SK-N-SH treated with all-trans-retinoic acid at 6 μM for 48 hours (cell line): Measurements from ENCODE around the gene MAP3K7CL.

Experiments
- ATAC-seq: fragments of 200-7000 bp; cut with Tn5 transposase; 3 replicates; pipeline ENCODE4 v1.9.1; 2020; ENCODE audit warnings: mild to moderate bottlenecking, moderate library complexity
- ARNTL ChIP-seq: fragments of 450-650 bp; formaldehyde crosslinking; IDR thresholded peaks from 2 replicates; pipeline ENCODE4 v1.5.0; 2020; ENCODE audit warnings: low read depth, mild to moderate bottlenecking, moderate library complexity, borderline replicate concordance
- BACH2 ChIP-seq: fragments of 250-450 bp; sonication (Bioruptor Pico); IDR thresholded peaks from 2 replicates; pipeline ENCODE4 v1.9.0; 2021; ENCODE audit warnings: mild to moderate bottlenecking, borderline replicate concordance
- ISL1 ChIP-seq: fragments of 250-450 bp; sonication (Bioruptor Pico); IDR thresholded peaks from 2 replicates; pipeline ENCODE4 v2.1.2; 2022; ENCODE audit warnings: mild to moderate bottlenecking, moderate library complexity
- OSR1 ChIP-seq: fragments of 250-450 bp; sonication (Bioruptor Pico); IDR thresholded peaks from 2 replicates; pipeline ENCODE4 v1.8.0; 2022; ENCODE audit warnings: moderate library complexity, mild to moderate bottlenecking, inconsistent platforms
- PPARA ChIP-seq: fragments of 250-450 bp; sonication (Bioruptor Pico); IDR thresholded peaks from 2 replicates; pipeline ENCODE4 v1.5.0; 2020; ENCODE audit warnings: mild to moderate bottlenecking, borderline replicate concordance
- RARB ChIP-seq: fragments of 250-450 bp; sonication (Bioruptor Pico); IDR thresholded peaks from 2 replicates; pipeline ENCODE4 v1.8.0; 2021; ENCODE audit warnings: mild to moderate bottlenecking, moderate library complexity
- SNAI2 ChIP-seq: fragments of 250-450 bp; sonication (Bioruptor Pico); IDR thresholded peaks from 2 replicates; pipeline ENCODE4 v1.5.0; 2020; ENCODE audit warnings: mild to moderate bottlenecking, moderate library complexity
- TCF4 ChIP-seq: fragments of 250-450 bp; sonication (Bioruptor Pico); IDR thresholded peaks from 2 replicates; pipeline ENCODE4 v1.8.0; 2021; ENCODE audit warnings: mild to moderate bottlenecking, moderate library complexity, borderline replicate concordance
- ZC3H10 ChIP-seq: fragments of 250-450 bp; sonication (Bioruptor Pico); IDR thresholded peaks from 2 replicates; pipeline ENCODE4 v1.5.1; 2021; ENCODE audit warnings: mild to moderate bottlenecking, moderate library complexity
- ZFP3 ChIP-seq: fragments of 250-450 bp; sonication (Bioruptor Pico); IDR thresholded peaks from 2 replicates; pipeline ENCODE4 v1.5.0; 2020; ENCODE audit warnings: mild to moderate bottlenecking, moderate library complexity
- ZFP30 ChIP-seq: fragments of 450-650 bp; formaldehyde crosslinking; IDR thresholded peaks from 2 replicates; pipeline ENCODE4 v1.5.0; 2022; ENCODE audit warnings: mild to moderate bottlenecking, moderate library complexity
- ZNF565 ChIP-seq: fragments of 450-650 bp; formaldehyde crosslinking; conservative IDR thresholded peaks from 2 replicates; pipeline ENCODE4 v1.5.0; 2020; ENCODE audit warnings: low read depth, mild to moderate bottlenecking, moderate library complexity
- ZNF70 ChIP-seq: fragments of 450-650 bp; formaldehyde crosslinking; IDR thresholded peaks from 2 replicates; pipeline ENCODE4 v1.5.0; 2020; ENCODE audit warnings: mild to moderate bottlenecking, moderate library complexity
- ZNF8 ChIP-seq: fragments of 450-650 bp; formaldehyde crosslinking; IDR thresholded peaks from 2 replicates; pipeline ENCODE4 v1.5.0; 2020; ENCODE audit warnings: mild to moderate bottlenecking, moderate library complexity
- TF ChIP-seq, protein P1 (sequence below): fragments of 250-450 bp; sonication (Bioruptor Pico); IDR thresholded peaks from 2 replicates; pipeline ENCODE4 v1.5.1; 2020; ENCODE audit warnings: low read depth, mild to moderate bottlenecking, moderate library complexity
- TF ChIP-seq, protein P2 (sequence below): fragments of 250-450 bp; sonication (Bioruptor Pico); IDR thresholded peaks from 2 replicates; pipeline ENCODE4 v1.5.0; 2020; ENCODE audit warnings: mild to moderate bottlenecking, moderate library complexity
- TF ChIP-seq, protein P3 (sequence below): fragments of 250-450 bp; sonication (Bioruptor Pico); IDR thresholded peaks from 2 replicates; pipeline ENCODE4 v1.5.1; 2021; ENCODE audit warnings: mild to moderate bottlenecking, moderate library complexity
- TF ChIP-seq, protein P4 (sequence below): fragments of 250-450 bp; sonication (Bioruptor Pico); IDR thresholded peaks from 2 replicates; pipeline ENCODE4 v1.8.0; 2021; ENCODE audit warnings: low read depth, mild to moderate bottlenecking, moderate library complexity, borderline replicate concordance

MAP3K7CL gene

DNA sequence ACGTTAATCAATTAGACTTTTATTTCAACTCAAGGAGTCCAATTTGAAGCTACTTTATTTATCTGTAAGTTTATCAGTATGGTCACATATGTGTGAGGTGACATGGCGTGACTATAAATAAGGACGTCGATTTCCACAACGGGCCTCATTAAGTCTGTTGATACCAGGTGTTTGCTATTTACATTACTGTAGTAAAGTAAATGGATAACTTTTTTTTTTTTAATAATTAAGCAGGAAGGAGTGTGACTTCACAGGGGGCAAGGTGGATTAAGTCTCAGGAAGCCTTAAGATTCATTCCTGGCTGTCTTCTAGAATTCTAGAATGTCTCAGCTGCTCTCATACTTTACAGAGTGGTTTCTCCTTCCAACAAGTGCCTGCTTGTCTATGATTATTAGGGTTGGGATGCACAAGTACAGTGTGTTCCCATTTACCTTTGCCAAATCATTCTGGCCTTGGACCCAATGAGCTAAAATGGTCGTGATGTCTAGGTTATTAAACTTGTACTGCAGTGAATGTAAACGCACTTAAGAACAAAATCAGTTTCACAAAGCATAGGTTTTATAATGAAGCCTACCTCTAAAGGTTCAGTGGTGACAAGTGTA, 15.5 kb downstream of the MAP3K7CL start (continued):
- TF ChIP-seq, protein P1, sequence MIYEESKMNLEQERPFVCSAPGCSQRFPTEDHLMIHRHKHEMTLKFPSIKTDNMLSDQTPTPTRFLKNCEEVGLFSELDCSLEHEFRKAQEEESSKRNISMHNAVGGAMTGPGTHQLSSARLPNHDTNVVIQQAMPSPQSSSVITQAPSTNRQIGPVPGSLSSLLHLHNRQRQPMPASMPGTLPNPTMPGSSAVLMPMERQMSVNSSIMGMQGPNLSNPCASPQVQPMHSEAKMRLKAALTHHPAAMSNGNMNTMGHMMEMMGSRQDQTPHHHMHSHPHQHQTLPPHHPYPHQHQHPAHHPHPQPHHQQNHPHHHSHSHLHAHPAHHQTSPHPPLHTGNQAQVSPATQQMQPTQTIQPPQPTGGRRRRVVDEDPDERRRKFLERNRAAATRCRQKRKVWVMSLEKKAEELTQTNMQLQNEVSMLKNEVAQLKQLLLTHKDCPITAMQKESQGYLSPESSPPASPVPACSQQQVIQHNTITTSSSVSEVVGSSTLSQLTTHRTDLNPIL (CRISPR knock-in tag) = no peak
- TF ChIP-seq ZNF565 (CRISPR knock-in tag) (no peak), ZFP30 (CRISPR knock-in tag) (no peak)
- TF ChIP-seq, all 23 proteins: peak for 0

DNA sequence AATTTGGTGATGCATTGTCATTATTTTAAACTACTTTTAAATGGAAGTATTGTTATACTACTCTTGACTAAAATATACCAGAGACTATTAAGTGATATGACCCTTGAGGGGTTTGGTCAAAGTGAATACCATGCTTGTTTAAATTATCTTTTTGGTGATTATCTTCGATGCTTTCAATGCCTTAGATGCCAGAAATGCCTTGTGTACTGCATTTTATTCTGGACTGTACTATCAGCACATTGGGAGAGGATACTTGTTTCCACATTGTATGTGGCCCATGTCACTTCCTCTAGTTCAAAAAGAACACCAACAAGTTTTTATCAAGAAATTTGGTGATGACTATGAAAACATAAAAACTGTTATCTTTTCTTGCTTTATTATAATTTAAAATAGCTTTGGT, 16.3 kb downstream of the MAP3K7CL start:
- no peak for TF ChIP-seq ZFP30 (CRISPR knock-in tag)
- no peak for TF ChIP-seq ZC3H10 (CRISPR knock-in tag)
- TF ChIP-seq ZNF565 (CRISPR knock-in tag) = no peak
- TF ChIP-seq ARNTL (CRISPR knock-in tag) = no peak
- TF ChIP-seq, protein P2, sequence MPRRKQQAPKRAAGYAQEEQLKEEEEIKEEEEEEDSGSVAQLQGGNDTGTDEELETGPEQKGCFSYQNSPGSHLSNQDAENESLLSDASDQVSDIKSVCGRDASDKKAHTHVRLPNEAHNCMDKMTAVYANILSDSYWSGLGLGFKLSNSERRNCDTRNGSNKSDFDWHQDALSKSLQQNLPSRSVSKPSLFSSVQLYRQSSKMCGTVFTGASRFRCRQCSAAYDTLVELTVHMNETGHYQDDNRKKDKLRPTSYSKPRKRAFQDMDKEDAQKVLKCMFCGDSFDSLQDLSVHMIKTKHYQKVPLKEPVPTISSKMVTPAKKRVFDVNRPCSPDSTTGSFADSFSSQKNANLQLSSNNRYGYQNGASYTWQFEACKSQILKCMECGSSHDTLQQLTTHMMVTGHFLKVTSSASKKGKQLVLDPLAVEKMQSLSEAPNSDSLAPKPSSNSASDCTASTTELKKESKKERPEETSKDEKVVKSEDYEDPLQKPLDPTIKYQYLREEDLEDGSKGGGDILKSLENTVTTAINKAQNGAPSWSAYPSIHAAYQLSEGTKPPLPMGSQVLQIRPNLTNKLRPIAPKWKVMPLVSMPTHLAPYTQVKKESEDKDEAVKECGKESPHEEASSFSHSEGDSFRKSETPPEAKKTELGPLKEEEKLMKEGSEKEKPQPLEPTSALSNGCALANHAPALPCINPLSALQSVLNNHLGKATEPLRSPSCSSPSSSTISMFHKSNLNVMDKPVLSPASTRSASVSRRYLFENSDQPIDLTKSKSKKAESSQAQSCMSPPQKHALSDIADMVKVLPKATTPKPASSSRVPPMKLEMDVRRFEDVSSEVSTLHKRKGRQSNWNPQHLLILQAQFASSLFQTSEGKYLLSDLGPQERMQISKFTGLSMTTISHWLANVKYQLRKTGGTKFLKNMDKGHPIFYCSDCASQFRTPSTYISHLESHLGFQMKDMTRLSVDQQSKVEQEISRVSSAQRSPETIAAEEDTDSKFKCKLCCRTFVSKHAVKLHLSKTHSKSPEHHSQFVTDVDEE (CRISPR knock-in tag) = no peak
- ATAC-seq = no peak

DNA sequence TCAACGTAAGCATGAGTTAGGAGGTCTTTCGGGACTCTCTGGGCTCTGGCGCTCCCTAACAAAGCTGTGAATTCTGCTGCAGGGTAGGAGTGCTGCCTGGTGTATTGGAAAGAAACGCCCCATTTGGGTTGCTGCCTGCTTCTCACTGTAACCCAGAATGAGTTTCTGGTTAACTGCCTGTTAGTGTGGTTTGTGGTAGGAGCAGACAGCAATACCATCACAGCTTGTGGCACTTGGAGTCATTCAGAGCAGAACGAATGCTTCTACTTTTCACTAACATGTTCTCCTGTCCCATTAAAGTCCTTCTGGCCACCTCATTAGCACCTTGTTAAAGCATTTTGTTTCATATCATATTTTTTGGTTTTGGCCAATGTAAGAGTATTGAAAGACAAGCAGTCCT, 18.1 kb downstream of the MAP3K7CL start:
- no peak for ATAC-seq

DNA sequence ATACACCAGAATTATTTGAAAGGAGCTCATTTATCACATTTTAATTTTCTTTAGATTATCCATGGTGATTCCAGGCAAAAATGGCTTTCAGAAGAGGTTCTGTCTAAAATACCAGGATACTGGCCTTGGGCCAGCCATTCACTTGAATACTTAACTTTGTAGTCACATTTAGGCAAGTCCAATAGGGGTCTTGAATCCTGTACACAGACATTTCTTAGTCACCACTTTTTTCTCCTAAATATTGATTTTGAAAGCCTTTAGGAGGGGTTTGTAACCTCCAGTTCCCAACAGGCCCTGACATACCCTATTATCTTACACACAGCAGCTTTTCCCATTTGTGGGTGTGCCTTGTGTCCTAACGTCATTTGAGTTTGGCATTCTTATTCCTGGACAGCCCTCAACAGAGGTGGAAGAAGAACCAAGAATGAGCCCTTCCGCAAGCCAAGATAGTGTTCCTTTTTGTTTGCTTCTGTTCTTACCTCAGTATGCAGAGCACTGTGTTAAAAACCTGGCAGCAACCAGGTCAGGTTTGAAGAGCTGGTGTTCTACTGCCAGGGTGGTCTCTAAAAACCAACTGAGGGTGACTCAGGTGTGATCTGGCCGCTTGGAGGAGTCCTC, 19.5 kb downstream of the MAP3K7CL start:
- TF ChIP-seq, protein P3, sequence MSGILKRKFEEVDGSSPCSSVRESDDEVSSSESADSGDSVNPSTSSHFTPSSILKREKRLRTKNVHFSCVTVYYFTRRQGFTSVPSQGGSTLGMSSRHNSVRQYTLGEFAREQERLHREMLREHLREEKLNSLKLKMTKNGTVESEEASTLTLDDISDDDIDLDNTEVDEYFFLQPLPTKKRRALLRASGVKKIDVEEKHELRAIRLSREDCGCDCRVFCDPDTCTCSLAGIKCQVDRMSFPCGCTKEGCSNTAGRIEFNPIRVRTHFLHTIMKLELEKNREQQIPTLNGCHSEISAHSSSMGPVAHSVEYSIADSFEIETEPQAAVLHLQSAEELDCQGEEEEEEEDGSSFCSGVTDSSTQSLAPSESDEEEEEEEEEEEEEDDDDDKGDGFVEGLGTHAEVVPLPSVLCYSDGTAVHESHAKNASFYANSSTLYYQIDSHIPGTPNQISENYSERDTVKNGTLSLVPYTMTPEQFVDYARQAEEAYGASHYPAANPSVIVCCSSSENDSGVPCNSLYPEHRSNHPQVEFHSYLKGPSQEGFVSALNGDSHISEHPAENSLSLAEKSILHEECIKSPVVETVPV = no peak
- TF ChIP-seq, protein P4, sequence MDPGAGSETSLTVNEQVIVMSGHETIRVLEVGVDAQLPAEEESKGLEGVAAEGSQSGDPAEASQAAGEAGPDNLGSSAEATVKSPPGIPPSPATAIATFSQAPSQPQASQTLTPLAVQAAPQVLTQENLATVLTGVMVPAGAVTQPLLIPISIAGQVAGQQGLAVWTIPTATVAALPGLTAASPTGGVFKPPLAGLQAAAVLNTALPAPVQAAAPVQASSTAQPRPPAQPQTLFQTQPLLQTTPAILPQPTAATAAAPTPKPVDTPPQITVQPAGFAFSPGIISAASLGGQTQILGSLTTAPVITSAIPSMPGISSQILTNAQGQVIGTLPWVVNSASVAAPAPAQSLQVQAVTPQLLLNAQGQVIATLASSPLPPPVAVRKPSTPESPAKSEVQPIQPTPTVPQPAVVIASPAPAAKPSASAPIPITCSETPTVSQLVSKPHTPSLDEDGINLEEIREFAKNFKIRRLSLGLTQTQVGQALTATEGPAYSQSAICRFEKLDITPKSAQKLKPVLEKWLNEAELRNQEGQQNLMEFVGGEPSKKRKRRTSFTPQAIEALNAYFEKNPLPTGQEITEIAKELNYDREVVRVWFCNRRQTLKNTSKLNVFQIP (CRISPR knock-in tag) = no peak
- TF ChIP-seq ZNF70 (CRISPR knock-in tag) (no peak), ZFP3 (no peak), ISL1 (CRISPR knock-in tag) (no peak)
- TF ChIP-seq, all 23 proteins: peak for 0

More for the DNA sequence above, 18.1 kb downstream of the MAP3K7CL start:
- TF ChIP-seq OSR1 (CRISPR knock-in tag) (no peak), ZNF70 (CRISPR knock-in tag) (no peak), ZNF8 (CRISPR knock-in tag) (no peak), TCF4 (CRISPR knock-in tag) (no peak), ARNTL (CRISPR knock-in tag) (no peak), RARB (no peak)
- TF ChIP-seq, protein P1 (CRISPR knock-in tag) = no peak

DNA sequence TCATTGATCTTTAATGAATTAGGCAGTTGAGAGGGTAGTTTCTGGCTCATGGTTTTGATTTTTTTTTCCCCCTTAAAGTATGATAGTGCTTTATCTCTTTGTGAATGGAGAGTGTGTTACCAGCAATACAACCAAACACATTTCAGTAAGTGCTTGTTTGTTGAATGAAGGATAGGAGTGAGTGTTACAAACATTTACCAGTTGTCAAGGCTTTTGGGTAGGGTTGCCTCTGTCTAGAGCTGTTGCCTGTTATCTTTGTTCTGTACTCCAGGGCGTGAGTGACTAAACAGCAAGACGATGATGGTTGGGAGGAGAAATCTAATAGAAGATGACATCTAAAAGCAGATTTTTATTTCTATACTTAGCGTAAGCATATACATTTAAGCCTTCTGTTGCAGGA, 21.5 kb downstream of the MAP3K7CL start:
- peak; percentile 24; the same call in 2 of the 3 replicates for ATAC-seq
- TF ChIP-seq ISL1 (CRISPR knock-in tag) (no peak), BACH2 (CRISPR knock-in tag) (no peak), ZNF565 (CRISPR knock-in tag) (no peak), RARB (no peak), PPARA (CRISPR knock-in tag) (no peak), ARNTL (CRISPR knock-in tag) (no peak), SNAI2 (CRISPR knock-in tag) (no peak)
- TF ChIP-seq, protein P1 (CRISPR knock-in tag) = no peak
- TF ChIP-seq, protein P3 = no peak

More for the DNA sequence above, 19.5 kb downstream of the MAP3K7CL start:
- ATAC-seq = no peak
